D721Med (cell line): Measurements from ENCODE around the gene TNFRSF6B.
"Not testable (repeated sequence)": the region's sequence is repeated elsewhere in the genome, so short reads cannot be mapped to it uniquely, and the experiment has no call there.

Experiments used
- DNase-seq: peaks from one replicate; pipeline ENCODE4 v3.0.0; 2011; ENCODE audit warnings: low spot score; ENCODE audit not compliant: insufficient read length
- FAIRE-seq: peaks from 2 replicates; lab custom pipeline; 2011; peaks lifted over from hg19 to GRCh38; lab: Jason Lieb, UNC
- TF ChIP-seq, protein P1 (sequence below): IDR thresholded peaks from 2 replicates; pipeline ENCODE4 v1.5.1; 2012; ENCODE audit warnings: mild to moderate bottlenecking, control low read depth; ENCODE audit not compliant: insufficient read depth; ENCODE audit errors: missing control alignments

The TNFRSF6B gene, protein sequence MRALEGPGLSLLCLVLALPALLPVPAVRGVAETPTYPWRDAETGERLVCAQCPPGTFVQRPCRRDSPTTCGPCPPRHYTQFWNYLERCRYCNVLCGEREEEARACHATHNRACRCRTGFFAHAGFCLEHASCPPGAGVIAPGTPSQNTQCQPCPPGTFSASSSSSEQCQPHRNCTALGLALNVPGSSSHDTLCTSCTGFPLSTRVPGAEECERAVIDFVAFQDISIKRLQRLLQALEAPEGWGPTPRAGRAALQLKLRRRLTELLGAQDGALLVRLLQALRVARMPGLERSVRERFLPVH

DNA sequence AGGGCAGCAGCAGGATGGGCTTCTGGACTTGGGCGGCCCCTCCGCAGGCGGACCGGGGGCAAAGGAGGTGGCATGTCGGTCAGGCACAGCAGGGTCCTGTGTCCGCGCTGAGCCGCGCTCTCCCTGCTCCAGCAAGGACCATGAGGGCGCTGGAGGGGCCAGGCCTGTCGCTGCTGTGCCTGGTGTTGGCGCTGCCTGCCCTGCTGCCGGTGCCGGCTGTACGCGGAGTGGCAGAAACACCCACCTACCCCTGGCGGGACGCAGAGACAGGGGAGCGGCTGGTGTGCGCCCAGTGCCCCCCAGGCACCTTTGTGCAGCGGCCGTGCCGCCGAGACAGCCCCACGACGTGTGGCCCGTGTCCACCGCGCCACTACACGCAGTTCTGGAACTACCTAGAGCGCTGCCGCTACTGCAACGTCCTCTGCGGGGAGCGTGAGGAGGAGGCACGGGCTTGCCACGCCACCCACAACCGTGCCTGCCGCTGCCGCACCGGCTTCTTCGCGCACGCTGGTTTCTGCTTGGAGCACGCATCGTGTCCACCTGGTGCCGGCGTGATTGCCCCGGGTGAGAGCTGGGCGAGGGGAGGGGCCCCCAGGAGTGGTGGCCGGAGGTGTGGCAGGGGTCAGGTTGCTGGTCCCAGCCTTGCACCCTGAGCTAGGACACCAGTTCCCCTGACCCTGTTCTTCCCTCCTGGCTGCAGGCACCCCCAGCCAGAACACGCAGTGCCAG, at the start of gene TNFRSF6B:
TSS of gene TNFRSF6B (plus strand) at position 25 of the 729 bp plus-strand sequence. CDS start at position 141, 116 bp downstream.
- FAIRE-seq = no peak
- TF ChIP-seq, protein P1, sequence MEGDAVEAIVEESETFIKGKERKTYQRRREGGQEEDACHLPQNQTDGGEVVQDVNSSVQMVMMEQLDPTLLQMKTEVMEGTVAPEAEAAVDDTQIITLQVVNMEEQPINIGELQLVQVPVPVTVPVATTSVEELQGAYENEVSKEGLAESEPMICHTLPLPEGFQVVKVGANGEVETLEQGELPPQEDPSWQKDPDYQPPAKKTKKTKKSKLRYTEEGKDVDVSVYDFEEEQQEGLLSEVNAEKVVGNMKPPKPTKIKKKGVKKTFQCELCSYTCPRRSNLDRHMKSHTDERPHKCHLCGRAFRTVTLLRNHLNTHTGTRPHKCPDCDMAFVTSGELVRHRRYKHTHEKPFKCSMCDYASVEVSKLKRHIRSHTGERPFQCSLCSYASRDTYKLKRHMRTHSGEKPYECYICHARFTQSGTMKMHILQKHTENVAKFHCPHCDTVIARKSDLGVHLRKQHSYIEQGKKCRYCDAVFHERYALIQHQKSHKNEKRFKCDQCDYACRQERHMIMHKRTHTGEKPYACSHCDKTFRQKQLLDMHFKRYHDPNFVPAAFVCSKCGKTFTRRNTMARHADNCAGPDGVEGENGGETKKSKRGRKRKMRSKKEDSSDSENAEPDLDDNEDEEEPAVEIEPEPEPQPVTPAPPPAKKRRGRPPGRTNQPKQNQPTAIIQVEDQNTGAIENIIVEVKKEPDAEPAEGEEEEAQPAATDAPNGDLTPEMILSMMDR = no peak
- no peak for DNase-seq

DNA sequence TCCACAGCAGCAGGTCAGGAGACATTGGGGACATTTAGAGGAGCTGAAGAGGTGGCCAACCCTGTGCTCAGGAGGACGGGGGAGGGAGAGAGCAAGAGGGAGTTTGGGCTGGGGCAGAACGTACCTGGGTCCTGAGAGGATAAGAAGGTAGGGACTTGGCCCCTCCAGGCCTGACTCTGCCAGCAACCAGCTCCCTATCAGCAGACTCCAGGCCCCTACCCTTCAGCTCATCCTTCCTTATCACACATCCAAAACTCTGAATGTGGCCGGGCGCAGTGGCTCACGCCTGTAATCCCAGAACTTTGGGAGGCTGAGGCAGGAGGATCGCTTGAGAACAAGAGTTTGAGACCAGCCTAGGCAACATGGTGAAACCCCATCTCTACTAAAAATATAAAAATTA, 48.3 kb upstream of the TNFRSF6B start:
- TF ChIP-seq, protein P1 = no peak
- FAIRE-seq (no peak), DNase-seq (no peak)

DNA sequence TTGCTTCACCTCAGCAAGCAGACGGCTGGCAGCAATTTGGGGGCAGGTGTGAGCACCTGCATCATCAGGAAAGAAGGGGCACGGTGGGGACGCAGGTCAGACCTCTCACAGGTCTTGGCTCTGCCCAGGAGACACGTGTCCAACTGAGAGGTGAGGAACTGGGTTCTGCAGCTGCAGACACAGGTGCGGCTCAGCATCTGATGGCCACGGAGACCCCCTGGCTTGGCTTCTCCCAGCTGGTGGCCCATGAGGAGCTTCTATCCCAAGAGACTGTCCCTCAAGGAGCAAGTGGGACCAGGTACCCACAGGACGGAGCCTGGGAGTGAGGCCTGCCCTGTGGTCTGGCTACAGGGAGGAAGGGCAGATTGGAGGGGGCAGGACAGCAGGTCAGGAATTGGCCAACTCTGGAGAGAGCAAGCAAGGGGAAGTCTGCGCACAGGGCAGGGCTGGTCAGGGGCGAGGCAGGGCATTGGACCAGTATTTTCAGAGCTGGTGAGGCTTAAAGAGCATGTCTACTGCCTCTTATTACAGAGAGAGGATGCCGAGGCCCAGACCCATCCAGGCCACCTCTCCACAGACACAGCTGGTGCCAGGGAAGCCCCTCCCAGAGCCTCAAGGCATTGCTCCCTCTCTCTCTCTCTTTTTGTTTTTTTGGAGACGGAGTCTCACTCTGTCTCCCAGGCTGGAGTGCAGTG, 47.4 kb upstream of the TNFRSF6B start:
- FAIRE-seq = no peak
- TF ChIP-seq, protein P1 = no peak
- DNase-seq = no peak

DNA sequence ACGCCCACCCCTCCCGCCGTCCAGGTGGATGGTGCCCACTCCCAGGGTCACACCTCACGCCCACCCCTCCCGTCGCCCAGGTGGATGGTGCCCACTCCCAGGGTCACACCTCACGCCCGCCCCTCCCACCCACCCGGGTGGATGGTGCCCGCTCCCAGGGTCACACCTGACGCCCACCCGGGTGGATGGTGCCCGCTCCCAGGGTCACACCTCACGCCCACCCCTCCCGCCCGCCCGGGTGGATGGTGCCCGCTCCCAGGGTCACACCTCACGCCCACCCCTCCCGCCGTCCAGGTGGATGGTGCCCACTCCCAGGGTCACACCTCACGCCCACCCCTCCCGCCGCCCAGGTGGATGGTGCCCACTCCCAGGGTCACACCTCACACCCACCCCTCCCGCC, 46.0 kb upstream of the TNFRSF6B start:
- FAIRE-seq, DNase-seq: not testable (repeated sequence)

DNA sequence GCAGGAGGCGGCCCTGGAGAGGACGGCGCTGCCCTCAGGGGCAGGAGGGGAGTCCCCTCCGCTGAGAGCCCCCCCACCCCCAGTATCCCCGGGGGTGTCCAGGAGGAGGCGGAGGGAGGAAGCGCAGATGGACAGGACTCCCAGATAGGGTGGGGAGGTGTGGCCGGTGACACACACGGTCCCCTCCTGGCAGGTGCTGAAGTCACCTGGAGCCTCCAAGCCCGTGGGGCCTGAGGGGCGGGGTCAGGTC, 44.6 kb upstream of the TNFRSF6B start:
- TF ChIP-seq, protein P1 = no peak
- FAIRE-seq (no peak), DNase-seq (no peak)

DNA sequence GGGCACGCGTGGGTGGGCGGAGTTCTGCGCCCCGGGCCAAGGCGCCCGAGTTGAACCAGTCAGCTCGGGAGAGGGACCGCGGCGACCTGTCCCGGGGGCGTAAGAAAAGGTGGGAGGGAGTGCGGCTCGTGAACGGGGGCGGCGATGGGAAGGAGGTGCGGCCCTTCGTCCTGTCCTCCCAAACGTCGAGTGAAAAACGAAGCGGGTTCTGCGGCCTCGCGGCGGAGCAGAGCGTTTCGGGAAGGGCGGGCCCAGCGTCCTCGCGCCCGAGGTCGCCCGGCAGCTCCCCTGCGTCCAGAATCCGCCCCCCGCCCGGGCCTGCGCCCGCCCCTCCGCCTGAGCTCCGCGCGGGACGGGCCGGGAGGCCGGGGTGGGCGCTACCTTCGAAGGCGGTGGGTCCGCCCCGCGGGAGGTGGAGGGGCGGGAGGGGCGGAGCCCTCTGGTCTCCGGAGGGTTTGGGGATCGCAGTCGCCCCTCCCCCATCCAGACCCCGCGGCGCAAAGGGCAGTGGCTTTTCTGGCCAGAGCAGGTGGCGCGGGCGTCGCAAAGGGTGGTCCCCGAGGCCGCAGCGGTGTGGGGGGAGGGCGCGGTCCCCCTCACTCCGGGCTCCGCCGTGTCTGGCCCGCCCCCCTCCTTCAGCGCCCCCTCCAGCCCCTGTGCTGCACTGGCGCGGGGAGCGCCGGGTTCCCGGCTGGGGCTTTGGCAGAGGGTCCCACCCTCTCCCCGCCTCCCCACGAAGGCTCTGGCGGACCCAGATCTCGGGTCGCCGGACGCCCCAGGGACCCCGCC, 44.1 kb upstream of the TNFRSF6B start:
- TF ChIP-seq, protein P1 = no peak
- no peak for FAIRE-seq
- DNase-seq = no peak
